DND-41 (cell line): ENCODE results near the gene FTO.

ENCODE experiments used
- ATAC-seq: fragments of 200-7000 bp; cut with Tn5 transposase; 3 replicates; pipeline ENCODE4 v1.9.1; 2021; ENCODE audit warnings: low read depth; ENCODE audit not compliant: insufficient read depth
- DNase-seq: peaks from one replicate; pipeline ENCODE4 v3.0.0-alpha.2; 2020
- H2AFZ ChIP-seq: 2 replicates; pipeline ENCODE4 v1.6.0; 2012; ENCODE audit warnings: low read depth, low read length
- H3K27ac ChIP-seq: 2 replicates; pipeline ENCODE4 v1.5.1; 2012; ENCODE audit warnings: low read length, inconsistent platforms
- H3K27me3 ChIP-seq: fragments of 200-600 bp; sonication (generic); 2 replicates; pipeline ENCODE4 v1.6.0; 2012; ENCODE audit warnings: low read length, mild to moderate bottlenecking, inconsistent platforms; ENCODE audit not compliant: insufficient read depth, poor library complexity
- H3K36me3 ChIP-seq: 2 replicates; pipeline ENCODE4 v1.5.1; 2012; ENCODE audit warnings: low read length, inconsistent platforms; ENCODE audit not compliant: insufficient read depth
- H3K4me1 ChIP-seq: 2 replicates; pipeline ENCODE4 v1.5.1; 2012; ENCODE audit warnings: mild to moderate bottlenecking, low read length; ENCODE audit not compliant: insufficient read depth
- H3K4me2 ChIP-seq: 2 replicates; pipeline ENCODE4 v1.6.0; 2012; ENCODE audit warnings: mild to moderate bottlenecking, moderate library complexity, low read length, inconsistent platforms; ENCODE audit not compliant: insufficient read depth
- H3K4me3 ChIP-seq, 2 experiments: fragments of 200-600 bp in 1 of 2; shearing (Covaris generic) in 1 of 2; 2 replicates each; pipeline ENCODE4 v1.5.1; 2012 to 2016; ENCODE audit warnings: inconsistent platforms in 2 of 2, low read length in 2 of 2, mild to moderate bottlenecking in 2 of 2, low read depth in 1 of 2, moderate library complexity in 1 of 2
- H3K79me2 ChIP-seq: 2 replicates; pipeline ENCODE4 v1.6.0; 2012; ENCODE audit warnings: low read length, inconsistent platforms; ENCODE audit not compliant: insufficient read depth
- H3K9ac ChIP-seq: 2 replicates; pipeline ENCODE4 v1.6.0; 2012; ENCODE audit warnings: low read depth, mild to moderate bottlenecking, inconsistent platforms, low read length, moderate library complexity
- H3K9me3 ChIP-seq: 2 replicates; pipeline ENCODE4 v1.5.1; 2012; ENCODE audit warnings: low read length, moderate library complexity, mild to moderate bottlenecking, inconsistent platforms; ENCODE audit not compliant: insufficient read depth, severe bottlenecking
- H4K20me1 ChIP-seq: 2 replicates; pipeline ENCODE4 v1.6.0; 2012; ENCODE audit warnings: low read length; ENCODE audit not compliant: insufficient read depth
- CTCF ChIP-seq: IDR thresholded peaks from 2 replicates; pipeline ENCODE4 v1.5.1; 2012; ENCODE audit warnings: borderline replicate concordance, low read length, moderate library complexity, mild to moderate bottlenecking; ENCODE audit not compliant: poor library complexity, severe bottlenecking; ENCODE audit errors: extremely low read depth
- EZH2 ChIP-seq: IDR thresholded peaks from 3 replicates; pipeline ENCODE4 v1.6.1; 2012; ENCODE audit warnings: borderline replicate concordance, low read depth, mild to moderate bottlenecking, moderate library complexity, low read length, inconsistent platforms; ENCODE audit not compliant: severe bottlenecking

Gene FTO

GRCh38 chr16:53713403-53714204 lies 9.6 kb downstream of the FTO start:
- TF ChIP-seq EZH2 (no peak), CTCF (no peak)
- Histone ChIP-seq H3K36me3 (no peaks in the 10 kb centered on the region), H3K4me1 (no peaks in the 10 kb centered on the region), H3K9me3 (no peaks in the 10 kb centered on the region), H3K4me2 (no peak overlapping the region), H3K4me3 (no peak overlapping the region), H3K27me3 (no peaks in the 10 kb centered on the region), H2AFZ (no peak overlapping the region), H3K9ac (no peak overlapping the region), H3K27ac (no peak overlapping the region), H3K79me2 (peaks cover 88% of the 10 kb centered on the region), H4K20me1 (peaks cover 10% of the 10 kb centered on the region; the same call in 1 of the 2 replicates)
- DNase-seq (no peak), ATAC-seq (no peak)

GRCh38 chr16:53714205-53715022 lies 10.5 kb downstream of the FTO start:
- no peak for DNase-seq
- no peaks in the 10 kb centered on the region for H3K9me3 ChIP-seq
- H3K27ac ChIP-seq, result no peak overlapping the region
- ATAC-seq, result no peak
- H3K27me3 ChIP-seq, result no peaks in the 10 kb centered on the region
- no peaks in the 10 kb centered on the region for H3K36me3 ChIP-seq
- no peaks in the 10 kb centered on the region for H3K4me1 ChIP-seq
- H2AFZ ChIP-seq, result no peak overlapping the region
- no peak overlapping the region for H3K4me2 ChIP-seq
- no peak overlapping the region for H3K4me3 ChIP-seq
- H3K9ac ChIP-seq, result no peak overlapping the region
- TF ChIP-seq EZH2, result no peak
- no peak for TF ChIP-seq CTCF
- H4K20me1 ChIP-seq, result peaks cover 10% of the 10 kb centered on the region; the same call in 1 of the 2 replicates
- H3K79me2 ChIP-seq, result peaks cover 87% of the 10 kb centered on the region

GRCh38 chr16:53715023-53715384 lies 11.0 kb downstream of the FTO start:
- Histone ChIP-seq H3K4me1 (no peaks in the 10 kb centered on the region), H3K36me3 (no peaks in the 10 kb centered on the region), H3K9ac (no peak overlapping the region), H3K9me3 (no peaks in the 10 kb centered on the region), H3K27ac (no peak overlapping the region), H3K4me3 (no peak overlapping the region), H2AFZ (no peak overlapping the region), H3K4me2 (no peak overlapping the region), H3K27me3 (no peaks in the 10 kb centered on the region), H4K20me1 (peaks cover 12% of the 10 kb centered on the region; the same call in 1 of the 2 replicates), H3K79me2 (peaks cover 88% of the 10 kb centered on the region)
- TF ChIP-seq CTCF (no peak), EZH2 (no peak)
- DNase-seq (no peak), ATAC-seq (no peak)
